ENCODE measurements around the gene SMARCA4. TPM values are rescaled to one million over a fixed set of nuclear protein-coding genes. Genes with fewer than 3 reads are reported as not detected.

SMARCA4 gene
- total RNA-seq, 1 experiment from 2014 or later, result 127 TPM

DNA sequence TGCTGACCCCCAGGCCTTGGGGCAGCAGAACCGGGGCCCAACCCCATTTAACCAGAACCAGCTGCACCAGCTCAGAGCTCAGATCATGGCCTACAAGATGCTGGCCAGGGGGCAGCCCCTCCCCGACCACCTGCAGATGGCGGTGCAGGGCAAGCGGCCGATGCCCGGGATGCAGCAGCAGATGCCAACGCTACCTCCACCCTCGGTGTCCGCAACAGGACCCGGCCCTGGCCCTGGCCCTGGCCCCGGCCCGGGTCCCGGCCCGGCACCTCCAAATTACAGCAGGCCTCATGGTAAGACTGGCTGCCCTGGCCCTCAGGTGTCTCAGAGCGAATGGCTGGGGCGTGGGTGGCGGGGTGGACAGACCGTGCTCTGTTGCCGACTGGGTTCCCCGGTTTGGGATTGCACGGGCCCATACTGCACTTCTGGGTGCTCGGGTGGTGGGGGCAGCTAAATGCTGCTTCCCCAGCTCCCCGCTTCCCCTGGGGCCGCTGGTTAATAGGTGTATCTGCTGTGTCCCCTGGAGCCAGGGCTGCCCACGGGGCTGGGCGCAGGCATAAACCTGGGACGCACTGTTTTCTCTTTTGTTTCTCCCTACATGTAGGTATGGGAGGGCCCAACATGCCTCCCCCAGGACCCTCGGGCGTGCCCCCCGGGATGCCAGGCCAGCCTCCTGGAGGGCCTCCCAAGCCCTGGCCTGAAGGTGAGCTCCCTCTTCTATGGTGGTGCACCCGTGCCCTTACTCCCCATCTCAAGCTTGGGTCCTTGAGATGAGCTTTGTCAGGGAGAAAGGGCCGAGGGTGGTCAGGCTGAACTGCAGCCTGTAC is 25.7 kb downstream of the SMARCA4 start:
- BruUV-seq (replicated peaks), result no TSS peak
- Mint-ChIP-seq H3K27me3 (ENCODE audit: insufficient read depth, unreplicated experiment) (no peaks in the 10 kb centered on the region), H3K36me3 (ENCODE audit: insufficient read depth, unreplicated experiment) (peaks cover 62% of the 10 kb centered on the region), H3K27ac (ENCODE audit: low read depth, unreplicated experiment) (no peak overlapping the region), H3K4me1 (ENCODE audit: insufficient read depth, unreplicated experiment) (no peaks in the 10 kb centered on the region), H3K4me3 (ENCODE audit: unreplicated experiment) (no peak overlapping the region), H3K9me3 (ENCODE audit: unreplicated experiment) (no peaks in the 10 kb centered on the region)
- ChIA-PET POLR2A (no interaction called here), CTCF (interaction anchor here (0.5 to 1.0 kb wide), 2 partner anchors 44 to 79 kb away, joined by 3 to 4 read pairs; no protein-coding TSS in a partner anchor)
- TF ChIP-seq, protein P1, sequence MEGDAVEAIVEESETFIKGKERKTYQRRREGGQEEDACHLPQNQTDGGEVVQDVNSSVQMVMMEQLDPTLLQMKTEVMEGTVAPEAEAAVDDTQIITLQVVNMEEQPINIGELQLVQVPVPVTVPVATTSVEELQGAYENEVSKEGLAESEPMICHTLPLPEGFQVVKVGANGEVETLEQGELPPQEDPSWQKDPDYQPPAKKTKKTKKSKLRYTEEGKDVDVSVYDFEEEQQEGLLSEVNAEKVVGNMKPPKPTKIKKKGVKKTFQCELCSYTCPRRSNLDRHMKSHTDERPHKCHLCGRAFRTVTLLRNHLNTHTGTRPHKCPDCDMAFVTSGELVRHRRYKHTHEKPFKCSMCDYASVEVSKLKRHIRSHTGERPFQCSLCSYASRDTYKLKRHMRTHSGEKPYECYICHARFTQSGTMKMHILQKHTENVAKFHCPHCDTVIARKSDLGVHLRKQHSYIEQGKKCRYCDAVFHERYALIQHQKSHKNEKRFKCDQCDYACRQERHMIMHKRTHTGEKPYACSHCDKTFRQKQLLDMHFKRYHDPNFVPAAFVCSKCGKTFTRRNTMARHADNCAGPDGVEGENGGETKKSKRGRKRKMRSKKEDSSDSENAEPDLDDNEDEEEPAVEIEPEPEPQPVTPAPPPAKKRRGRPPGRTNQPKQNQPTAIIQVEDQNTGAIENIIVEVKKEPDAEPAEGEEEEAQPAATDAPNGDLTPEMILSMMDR (IDR thresholded peaks at IDR 0.05; ENCODE audit: unreplicated experiment), result no peak
- intact Hi-C loops (cut with micrococcal nuclease), result no loop called here
- no peak for DNase-seq (ENCODE audit: unreplicated experiment)

GRCh38 chr19:10987571-10988297 is 26.9 kb downstream of the SMARCA4 start:
- POLR2A ChIA-PET, result no interaction called here
- CTCF ChIA-PET, result interaction anchor here (0.7 kb wide), 1 partner anchor 55 kb away, joined by 3 read pairs; no protein-coding TSS in a partner anchor
- no peaks in the 10 kb centered on the region for H3K9me3 Mint-ChIP-seq (ENCODE audit: unreplicated experiment)

DNA sequence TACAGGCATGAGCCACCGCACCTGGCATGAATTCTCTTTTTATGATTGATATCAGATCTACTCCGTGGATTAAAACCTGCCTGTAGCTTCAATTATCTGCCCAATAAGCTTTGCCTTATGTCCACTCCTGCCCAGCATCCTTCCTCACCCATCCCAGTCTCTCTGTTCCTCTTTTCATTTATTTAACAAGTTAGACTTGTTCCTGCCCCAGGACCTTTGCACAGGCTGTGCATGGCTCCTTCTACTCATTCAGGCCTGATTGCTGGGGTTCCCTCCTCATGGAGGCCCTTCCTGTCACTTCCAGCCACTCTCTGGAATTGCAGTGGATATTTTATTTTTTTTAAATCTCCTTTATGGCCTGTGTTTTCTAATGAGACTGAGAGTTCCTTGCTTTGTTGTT is 27.6 kb downstream of the SMARCA4 start:
- ChIA-PET POLR2A (no interaction called here), CTCF (interaction anchor here (0.7 kb wide), 1 partner anchor 56 kb away, joined by 3 read pairs; no protein-coding TSS in a partner anchor)
- TF ChIP-seq, protein P1 (IDR thresholded peaks at IDR 0.05; ENCODE audit: unreplicated experiment), result no peak
- DNase-seq (ENCODE audit: unreplicated experiment), result no peak
- Mint-ChIP-seq H3K27me3 (ENCODE audit: insufficient read depth, unreplicated experiment) (no peaks in the 10 kb centered on the region), H3K27ac (ENCODE audit: low read depth, unreplicated experiment) (no peak overlapping the region), H3K4me3 (ENCODE audit: unreplicated experiment) (no peak overlapping the region), H3K4me1 (ENCODE audit: insufficient read depth, unreplicated experiment) (no peaks in the 10 kb centered on the region), H3K9me3 (ENCODE audit: unreplicated experiment) (no peaks in the 10 kb centered on the region), H3K36me3 (ENCODE audit: insufficient read depth, unreplicated experiment) (peaks cover 68% of the 10 kb centered on the region)
- intact Hi-C loops (cut with micrococcal nuclease), result no loop called here
- BruUV-seq (replicated peaks), result no TSS peak

More at GRCh38 chr19:10987571-10988297, 26.9 kb downstream of the SMARCA4 start:
- intact Hi-C loops (cut with micrococcal nuclease), result no loop called here
- Mint-ChIP-seq H3K36me3 (ENCODE audit: insufficient read depth, unreplicated experiment) (peaks cover 66% of the 10 kb centered on the region), H3K27ac (ENCODE audit: low read depth, unreplicated experiment) (no peak overlapping the region), H3K27me3 (ENCODE audit: insufficient read depth, unreplicated experiment) (no peaks in the 10 kb centered on the region), H3K4me3 (ENCODE audit: unreplicated experiment) (no peak overlapping the region), H3K4me1 (ENCODE audit: insufficient read depth, unreplicated experiment) (no peaks in the 10 kb centered on the region)
- BruUV-seq (replicated peaks), result no TSS peak
- no peak for DNase-seq (ENCODE audit: unreplicated experiment)
- TF ChIP-seq, protein P1 (IDR thresholded peaks at IDR 0.05; ENCODE audit: unreplicated experiment), result no peak

DNA sequence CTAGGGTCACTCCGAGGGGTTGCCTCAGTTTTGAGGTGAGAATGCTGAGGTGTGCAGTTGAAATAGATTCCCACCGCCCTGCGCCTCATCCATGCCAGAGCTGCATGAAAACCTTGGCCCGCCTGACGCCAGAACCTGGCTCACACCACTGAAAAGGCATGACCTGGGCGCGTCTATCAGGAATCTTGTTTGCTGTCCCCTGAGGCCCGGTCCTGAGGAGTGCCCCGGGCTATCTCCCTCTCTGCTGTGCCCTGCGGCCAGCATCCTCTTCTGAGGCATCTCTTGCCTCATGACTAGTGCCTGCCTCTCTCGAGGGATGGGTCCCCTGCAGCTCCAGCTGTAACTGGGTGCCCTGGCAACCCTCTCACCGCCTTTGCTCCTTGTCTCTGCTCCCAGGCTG is 28.1 kb downstream of the SMARCA4 start:
- intact Hi-C loops (cut with micrococcal nuclease), result no loop called here
- no peak overlapping the region for H3K27ac Mint-ChIP-seq (ENCODE audit: low read depth, unreplicated experiment)
- no peak for DNase-seq (ENCODE audit: unreplicated experiment)
- POLR2A ChIA-PET, result no interaction called here
- H3K27me3 Mint-ChIP-seq (ENCODE audit: insufficient read depth, unreplicated experiment), result no peaks in the 10 kb centered on the region
- no peaks in the 10 kb centered on the region for H3K4me1 Mint-ChIP-seq (ENCODE audit: insufficient read depth, unreplicated experiment)
- BruUV-seq (replicated peaks), result no TSS peak
- H3K4me3 Mint-ChIP-seq (ENCODE audit: unreplicated experiment), result no peak overlapping the region
- TF ChIP-seq, protein P1 (IDR thresholded peaks at IDR 0.05; ENCODE audit: unreplicated experiment), result no peak
- CTCF ChIA-PET, result no interaction called here
- H3K36me3 Mint-ChIP-seq (ENCODE audit: insufficient read depth, unreplicated experiment), result peaks cover 69% of the 10 kb centered on the region
- no peaks in the 10 kb centered on the region for H3K9me3 Mint-ChIP-seq (ENCODE audit: unreplicated experiment)

Measured in MCF 10A (cell line).